ENCODE measurements around the gene MXRA7.
"Not testable (repeated sequence)": the region's sequence is repeated elsewhere in the genome, so short reads cannot be mapped to it uniquely, and the experiment has no call there.

MXRA7 gene

DNA sequence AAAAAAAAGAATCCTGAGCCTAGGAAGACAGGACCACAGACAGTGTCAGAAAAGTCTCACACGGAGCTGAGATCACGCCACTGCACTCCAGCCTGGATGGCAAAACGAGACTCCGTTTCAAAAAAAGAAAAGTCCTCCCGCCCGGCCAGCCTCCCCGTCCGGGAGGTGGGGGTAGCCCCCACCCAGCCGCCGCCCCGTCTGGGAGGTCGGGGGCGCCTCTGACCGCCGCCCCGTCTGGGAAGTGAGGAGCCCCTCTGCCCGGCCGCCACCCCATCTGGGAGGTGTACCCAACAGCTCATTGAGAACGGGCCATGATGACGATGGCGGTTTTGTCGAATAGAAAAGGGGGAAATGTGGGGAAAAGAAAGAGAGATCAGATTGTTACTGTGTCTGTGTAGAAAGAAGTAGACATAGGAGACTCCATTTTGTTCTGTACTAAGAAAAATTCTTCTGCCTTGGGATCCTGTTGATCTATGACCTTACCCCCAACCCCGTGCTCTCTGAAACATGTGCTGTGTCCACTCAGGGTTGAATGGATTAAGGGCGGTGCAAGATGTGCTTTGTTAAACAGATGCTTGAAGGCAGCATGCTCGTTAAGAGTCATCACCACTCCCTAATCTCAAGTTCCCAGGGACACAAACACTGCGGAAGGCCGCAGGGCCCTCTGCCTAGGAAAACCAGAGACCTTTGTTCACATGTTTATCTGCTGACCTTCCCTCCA, 74.1 kb downstream of the MXRA7 start:
- H3K4me3 ChIP-seq (ENCODE audit: low read depth, low read length); POLR2A ChIA-PET; H3K36me3 ChIP-seq (ENCODE audit: control insufficient read depth in 2 of 2, insufficient read depth in 1 of 2, low read length in 2 of 2); H3K27ac ChIP-seq (ENCODE audit: extremely low read depth, low read depth, low read length); H3K9me3 ChIP-seq (ENCODE audit: control insufficient read depth, insufficient read depth, low read depth, low read length): not testable (repeated sequence)
- CTCF ChIA-PET, result interaction anchor here (1.2 to 3.5 kb wide), 2 partner anchors 12 to 113 kb away, joined by 4 to 21 read pairs; no protein-coding TSS in a partner anchor
- peak; percentile 83 for TF ChIP-seq KLF1 (tag by site-specific recombination; IDR thresholded peaks at IDR 0.05)
- peaks cover 15% of the 10 kb centered on the region for H3K4me1 ChIP-seq (ENCODE audit: control insufficient read depth, insufficient read depth, low read length)

DNA sequence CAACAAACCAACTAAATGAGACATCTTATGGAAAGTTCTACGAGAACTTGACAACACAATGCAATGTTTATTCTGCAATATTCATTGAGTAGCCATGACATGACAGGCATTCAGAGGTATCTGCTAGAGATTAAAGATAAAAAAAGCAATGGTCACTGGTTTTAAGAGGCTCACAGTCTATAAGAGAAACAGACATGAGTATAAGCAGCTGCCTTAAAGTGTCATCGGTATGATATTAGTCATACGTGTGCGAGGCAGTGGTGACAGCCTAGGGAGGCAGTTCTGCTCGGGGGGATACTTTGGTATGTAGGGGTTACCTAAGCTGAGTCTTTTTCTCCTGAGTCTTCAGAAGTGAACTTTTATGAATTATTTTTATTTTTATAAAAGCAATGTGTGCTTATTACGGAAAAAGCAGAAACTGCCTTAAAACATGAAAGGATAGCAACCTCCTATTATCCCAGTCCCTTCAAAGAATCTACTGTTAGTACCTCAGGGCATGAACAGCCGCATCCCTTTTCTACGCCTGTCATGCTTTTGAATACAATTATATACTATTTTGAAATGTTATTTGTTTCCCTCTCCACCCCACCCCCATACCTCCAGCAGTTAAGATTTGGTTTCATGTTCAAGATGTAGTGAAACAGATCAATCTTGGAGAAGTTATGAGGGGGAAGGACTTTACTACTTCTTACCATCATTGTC, 75.0 kb downstream of the MXRA7 start:
- H3K4me1 ChIP-seq (ENCODE audit: control insufficient read depth, insufficient read depth, low read length), result peaks cover 8% of the 10 kb centered on the region
- POLR2A ChIA-PET, result no interaction called here
- no peaks in the 10 kb centered on the region for H3K36me3 ChIP-seq (ENCODE audit: control insufficient read depth in 2 of 2, insufficient read depth in 1 of 2, low read length in 2 of 2)
- H3K9me3 ChIP-seq (ENCODE audit: control insufficient read depth, insufficient read depth, low read depth, low read length), result no peaks in the 10 kb centered on the region
- H3K27ac ChIP-seq (ENCODE audit: extremely low read depth, low read depth, low read length), result no peak overlapping the region
- no peak for TF ChIP-seq ZNF302 (tag by site-specific recombination; IDR thresholded peaks at IDR 0.05; ENCODE audit: low read depth)
- TF ChIP-seq ZNF146 (tag by site-specific recombination; IDR thresholded peaks at IDR 0.05), result no peak
- no peak for TF ChIP-seq WT1 (tag by site-specific recombination; IDR thresholded peaks at IDR 0.05)
- TF ChIP-seq ZBTB20 (tag by site-specific recombination; IDR thresholded peaks at IDR 0.05), result no peak
- no peak for TF ChIP-seq FEZF1 (tag by site-specific recombination; IDR thresholded peaks at IDR 0.05)
- TF ChIP-seq, protein P1, sequence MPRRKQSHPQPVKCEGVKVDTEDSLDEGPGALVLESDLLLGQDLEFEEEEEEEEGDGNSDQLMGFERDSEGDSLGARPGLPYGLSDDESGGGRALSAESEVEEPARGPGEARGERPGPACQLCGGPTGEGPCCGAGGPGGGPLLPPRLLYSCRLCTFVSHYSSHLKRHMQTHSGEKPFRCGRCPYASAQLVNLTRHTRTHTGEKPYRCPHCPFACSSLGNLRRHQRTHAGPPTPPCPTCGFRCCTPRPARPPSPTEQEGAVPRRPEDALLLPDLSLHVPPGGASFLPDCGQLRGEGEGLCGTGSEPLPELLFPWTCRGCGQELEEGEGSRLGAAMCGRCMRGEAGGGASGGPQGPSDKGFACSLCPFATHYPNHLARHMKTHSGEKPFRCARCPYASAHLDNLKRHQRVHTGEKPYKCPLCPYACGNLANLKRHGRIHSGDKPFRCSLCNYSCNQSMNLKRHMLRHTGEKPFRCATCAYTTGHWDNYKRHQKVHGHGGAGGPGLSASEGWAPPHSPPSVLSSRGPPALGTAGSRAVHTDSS (tag by site-specific recombination; IDR thresholded peaks at IDR 0.05), result no peak
- no peak for TF ChIP-seq ZNF157 (tag by site-specific recombination; IDR thresholded peaks at IDR 0.05)
- no peak for TF ChIP-seq ZNF600 (tag by site-specific recombination; IDR thresholded peaks at IDR 0.05)
- CTCF ChIA-PET, result interaction anchor here (1.2 to 3.5 kb wide), 2 partner anchors 12 to 113 kb away, joined by 4 to 29 read pairs; no protein-coding TSS in a partner anchor
- no peak overlapping the region for H3K4me3 ChIP-seq (ENCODE audit: low read depth, low read length)

DNA sequence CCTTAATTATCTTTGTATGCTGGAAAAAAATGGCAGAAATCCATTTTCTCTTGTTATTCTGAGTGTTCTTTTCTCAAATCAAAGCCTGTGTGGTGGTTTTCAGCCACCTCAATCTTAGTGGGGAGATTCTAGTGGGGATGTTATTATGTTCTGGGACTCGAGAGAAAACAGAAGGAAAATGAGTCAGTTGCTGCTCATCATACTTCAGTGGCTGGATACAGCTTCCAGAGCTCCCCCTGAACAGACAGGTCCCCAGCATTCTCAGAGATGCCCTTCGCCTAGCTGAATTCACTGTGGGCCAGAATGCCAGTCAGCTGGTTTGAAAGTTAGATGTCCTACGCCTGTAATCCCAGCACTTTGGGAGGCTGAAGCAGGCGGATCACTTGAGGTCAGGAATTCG, 75.7 kb downstream of the MXRA7 start:
- TF ChIP-seq, protein P2, sequence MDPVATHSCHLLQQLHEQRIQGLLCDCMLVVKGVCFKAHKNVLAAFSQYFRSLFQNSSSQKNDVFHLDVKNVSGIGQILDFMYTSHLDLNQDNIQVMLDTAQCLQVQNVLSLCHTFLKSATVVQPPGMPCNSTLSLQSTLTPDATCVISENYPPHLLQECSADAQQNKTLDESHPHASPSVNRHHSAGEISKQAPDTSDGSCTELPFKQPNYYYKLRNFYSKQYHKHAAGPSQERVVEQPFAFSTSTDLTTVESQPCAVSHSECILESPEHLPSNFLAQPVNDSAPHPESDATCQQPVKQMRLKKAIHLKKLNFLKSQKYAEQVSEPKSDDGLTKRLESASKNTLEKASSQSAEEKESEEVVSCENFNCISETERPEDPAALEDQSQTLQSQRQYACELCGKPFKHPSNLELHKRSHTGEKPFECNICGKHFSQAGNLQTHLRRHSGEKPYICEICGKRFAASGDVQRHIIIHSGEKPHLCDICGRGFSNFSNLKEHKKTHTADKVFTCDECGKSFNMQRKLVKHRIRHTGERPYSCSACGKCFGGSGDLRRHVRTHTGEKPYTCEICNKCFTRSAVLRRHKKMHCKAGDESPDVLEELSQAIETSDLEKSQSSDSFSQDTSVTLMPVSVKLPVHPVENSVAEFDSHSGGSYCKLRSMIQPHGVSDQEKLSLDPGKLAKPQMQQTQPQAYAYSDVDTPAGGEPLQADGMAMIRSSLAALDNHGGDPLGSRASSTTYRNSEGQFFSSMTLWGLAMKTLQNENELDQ (tag by site-specific recombination; IDR thresholded peaks at IDR 0.05; ENCODE audit: low read depth), result no peak
- CTCF ChIA-PET, result interaction anchor here (1.2 to 3.5 kb wide), 2 partner anchors 11 to 79 kb away, joined by 3 to 29 read pairs; no protein-coding TSS in a partner anchor

DNA sequence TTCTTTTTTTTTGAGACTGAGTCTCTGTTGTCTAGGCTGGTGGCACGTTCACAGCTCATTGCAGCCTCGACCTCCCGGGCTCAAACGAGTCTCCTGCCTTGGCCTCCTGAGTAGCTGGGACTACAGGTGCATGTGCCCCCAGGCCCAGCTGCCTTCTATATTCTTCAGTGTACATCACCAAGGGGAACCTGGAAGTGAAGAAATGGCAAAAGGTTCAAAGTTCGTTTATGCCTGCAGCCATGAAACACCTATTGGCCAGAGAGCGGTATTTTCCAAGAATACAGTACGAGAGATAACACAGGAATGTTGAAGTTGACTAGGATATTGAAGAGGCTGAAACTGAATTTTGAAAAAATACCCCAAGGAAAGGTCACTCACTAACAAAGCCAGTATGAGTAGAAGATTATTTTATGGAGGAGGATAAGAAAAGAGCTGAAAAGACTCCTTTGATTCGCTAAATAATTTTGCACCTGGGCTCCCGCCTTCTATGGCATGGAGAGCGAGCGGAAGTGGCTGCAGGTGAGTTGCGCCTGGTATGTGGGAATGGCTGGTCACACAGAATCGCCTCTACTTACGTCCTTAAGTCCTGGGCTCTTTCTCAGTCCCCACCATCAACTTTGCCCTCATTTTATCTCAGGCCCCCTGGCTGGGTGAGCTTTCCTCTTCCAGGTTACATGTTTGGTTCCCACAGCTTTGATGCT, 77.0 kb downstream of the MXRA7 start:
- Histone ChIP-seq H3K9me3 (ENCODE audit: control insufficient read depth, insufficient read depth, low read depth, low read length) (no peaks in the 10 kb centered on the region), H3K4me1 (ENCODE audit: control insufficient read depth, insufficient read depth, low read length) (no peaks in the 10 kb centered on the region; the same call in 1 of the 2 replicates), H3K36me3 (ENCODE audit: control insufficient read depth in 2 of 2, insufficient read depth in 1 of 2, low read length in 2 of 2) (no peaks in the 10 kb centered on the region), H3K27ac (ENCODE audit: extremely low read depth, low read depth, low read length) (no peak overlapping the region), H3K4me3 (ENCODE audit: low read depth, low read length) (no peak overlapping the region)
- POLR2A ChIA-PET, result interaction anchor here (0.6 kb wide), 1 partner anchor 64 kb away, joined by 14 read pairs; no protein-coding TSS in a partner anchor
- CTCF ChIA-PET, result interaction anchor here (0.7 to 3.5 kb wide), 4 partner anchors 10 to 169 kb away, joined by 3 to 29 read pairs (median 4); no protein-coding TSS in a partner anchor
- no peak for TF ChIP-seq ZNF600 (tag by site-specific recombination; IDR thresholded peaks at IDR 0.05)
- no peak for TF ChIP-seq ZNF560 (tag by site-specific recombination; IDR thresholded peaks at IDR 0.05; ENCODE audit: borderline replicate concordance)
- no peak for TF ChIP-seq ZNF510 (tag by site-specific recombination; IDR thresholded peaks at IDR 0.05; ENCODE audit: insufficient replicate concordance)
- no peak for TF ChIP-seq ZBTB48 (tag by site-specific recombination; IDR thresholded peaks at IDR 0.05)
- TF ChIP-seq ZNF677 (tag by site-specific recombination; IDR thresholded peaks at IDR 0.05), result no peak
- TF ChIP-seq ZNF585B (tag by site-specific recombination; IDR thresholded peaks at IDR 0.05), result no peak
- no peak for TF ChIP-seq ZNF24 (tag by site-specific recombination; IDR thresholded peaks at IDR 0.05)
- TF ChIP-seq ZNF16 (tag by site-specific recombination; IDR thresholded peaks at IDR 0.05; ENCODE audit: low read depth), result no peak
- TF ChIP-seq IKZF3 (tag by site-specific recombination; IDR thresholded peaks at IDR 0.05), result no peak
- TF ChIP-seq ZNF76 (tag by site-specific recombination; IDR thresholded peaks at IDR 0.05; ENCODE audit: borderline replicate concordance, low read depth), result no peak
- no peak for TF ChIP-seq ZNF112 (tag by site-specific recombination; IDR thresholded peaks at IDR 0.05)
- no peak for TF ChIP-seq ZNF670 (tag by site-specific recombination; IDR thresholded peaks at IDR 0.05; ENCODE audit: low read depth)

More for the DNA sequence above, 75.7 kb downstream of the MXRA7 start:
- H3K4me3 ChIP-seq (ENCODE audit: low read depth, low read length), result no peak overlapping the region
- no peak overlapping the region for H3K27ac ChIP-seq (ENCODE audit: extremely low read depth, low read depth, low read length)
- no peaks in the 10 kb centered on the region for H3K36me3 ChIP-seq (ENCODE audit: control insufficient read depth in 2 of 2, insufficient read depth in 1 of 2, low read length in 2 of 2)
- H3K4me1 ChIP-seq (ENCODE audit: control insufficient read depth, insufficient read depth, low read length), result peaks cover 2% of the 10 kb centered on the region
- POLR2A ChIA-PET, result no interaction called here
- H3K9me3 ChIP-seq (ENCODE audit: control insufficient read depth, insufficient read depth, low read depth, low read length), result no peaks in the 10 kb centered on the region

Data from HEK293 (cell line).